Mammary epithelial cell (primary cell): ENCODE results near the gene IRX4.

Source experiments
- CTCF ChIP-seq, 2 donors: IDR thresholded peaks in 1 of 2; conservative IDR thresholded peaks in 1 of 2; 2 replicates each; pipeline ENCODE4 v1.5.1; 2011 to 2012; ENCODE audit warnings: inconsistent platforms in 2 of 2, low read length in 2 of 2, mild to moderate bottlenecking in 2 of 2, control low read depth in 1 of 2, low read depth in 1 of 2; ENCODE audit not compliant: insufficient read depth in 1 of 2; ENCODE audit errors: extremely low read depth in 1 of 2
- EZH2 ChIP-seq: IDR thresholded peaks from 2 replicates; pipeline ENCODE4 v1.6.1; 2012; ENCODE audit warnings: low read length, inconsistent platforms, borderline replicate concordance

GRCh38 chr5:1875843-1876659, 6.7 kb downstream of the IRX4 start:
- TF ChIP-seq CTCF (conservative IDR thresholded peaks at IDR 0.05 in 1 of 2, IDR thresholded peaks at IDR 0.05 in 1 of 2; ENCODE audit: extremely low read depth in 1 of 2, insufficient read depth in 1 of 2, low read depth in 1 of 2, low read length in 2 of 2) = no peak
- no peak for TF ChIP-seq EZH2
